Neural cell (in vitro differentiated cells): ENCODE measurements around the gene RPS6KA3. TPM values are rescaled to one million over a fixed set of nuclear protein-coding genes. Genes with fewer than 3 reads are reported as not detected.

Experiments
- H2AFZ ChIP-seq: fragments of 200-600, 300-800 bp; sonication (generic), shearing (Covaris generic); 2 replicates; pipeline ENCODE4 v1.6.0; 2014; ENCODE audit warnings: low read depth, mild to moderate bottlenecking, antibody characterized with exemption, low read length, moderate library complexity
- H3F3A ChIP-seq: fragments of 200-600 bp; shearing (Covaris generic); 2 replicates; pipeline ENCODE4 v1.6.1; 2016; ENCODE audit warnings: mild to moderate bottlenecking, moderate library complexity, mixed read lengths, antibody characterized with exemption, low read length; ENCODE audit not compliant: insufficient read depth, poor library complexity, severe bottlenecking
- H3K27ac ChIP-seq: fragments of 200-600, 300-800 bp; sonication (generic), shearing (Covaris generic); 2 replicates; pipeline ENCODE4 v1.5.1; 2014; ENCODE audit warnings: mild to moderate bottlenecking, low read length, moderate library complexity
- H3K27me3 ChIP-seq: fragments of 300-800, 200-600 bp; sonication (generic), shearing (Covaris generic); 2 replicates; pipeline ENCODE4 v1.6.0; 2014; ENCODE audit warnings: mild to moderate bottlenecking, low read depth, low read length, moderate library complexity; ENCODE audit not compliant: insufficient read depth
- H3K36me3 ChIP-seq: fragments of 300-800, 200-600 bp; sonication (generic), shearing (Covaris generic); 2 replicates; pipeline ENCODE4 v1.5.1; 2014; ENCODE audit warnings: mild to moderate bottlenecking, antibody characterized with exemption, low read length, moderate library complexity; ENCODE audit not compliant: insufficient read depth
- H3K4me2 ChIP-seq: fragments of 300-800, 200-600 bp; sonication (generic), shearing (Covaris generic); 2 replicates; pipeline ENCODE4 v1.6.0; 2014; ENCODE audit warnings: mild to moderate bottlenecking, low read length
- H3K4me3 ChIP-seq: fragments of 300-800, 200-600 bp; sonication (generic), shearing (Covaris generic); 2 replicates; pipeline ENCODE4 v1.5.1; 2014; ENCODE audit warnings: mild to moderate bottlenecking, low read length, moderate library complexity
- H3K79me2 ChIP-seq: fragments of 200-600 bp; shearing (Covaris generic); replicated peaks from 2 replicates; pipeline ENCODE4 v1.6.0; 2014; ENCODE audit warnings: mild to moderate bottlenecking, low read length, moderate library complexity; ENCODE audit not compliant: insufficient read depth
- H3K9ac ChIP-seq: fragments of 300-800, 200-600 bp; sonication (generic), shearing (Covaris generic); 2 replicates; pipeline ENCODE4 v1.6.1; 2016; ENCODE audit warnings: mild to moderate bottlenecking, low read length, mixed read lengths
- H3K9me2 ChIP-seq: fragments of 200-600 bp; shearing (Covaris generic); 2 replicates; pipeline ENCODE4 v1.6.1; 2016; ENCODE audit warnings: mild to moderate bottlenecking, low read length, mixed read lengths; ENCODE audit not compliant: insufficient read depth
- H3K9me3 ChIP-seq: fragments of 200-600, 300-800 bp; sonication (generic), shearing (Covaris generic); 2 replicates; pipeline ENCODE4 v1.6.1; 2016; ENCODE audit warnings: mild to moderate bottlenecking, mixed run types, low read length, moderate library complexity, mixed read lengths
- H4K20me1 ChIP-seq: fragments of 200-600 bp; shearing (Covaris generic); 2 replicates; pipeline ENCODE4 v1.6.1; 2016; ENCODE audit warnings: mild to moderate bottlenecking, mixed run types; ENCODE audit not compliant: insufficient read depth
- CTCF ChIP-seq: fragments of 450-650 bp; IDR thresholded peaks from 2 replicates; pipeline ENCODE4 v1.5.1; 2014; ENCODE audit warnings: antibody characterized with exemption, mild to moderate bottlenecking, moderate library complexity; ENCODE audit not compliant: poor library complexity, severe bottlenecking
- EP300 ChIP-seq: fragments of 450-650 bp; conservative IDR thresholded peaks from 2 replicates; pipeline ENCODE4 v1.6.1; 2014; ENCODE audit warnings: antibody characterized with exemption, mild to moderate bottlenecking, moderate library complexity; ENCODE audit not compliant: poor library complexity, severe bottlenecking
- EZH2 ChIP-seq: fragments of 200-600, 300-800 bp; shearing (Covaris generic), sonication (generic); IDR thresholded peaks from 2 replicates; pipeline ENCODE4 v1.6.1; 2014; ENCODE audit warnings: antibody characterized with exemption, low read length, borderline replicate concordance, mild to moderate bottlenecking; ENCODE audit not compliant: insufficient read depth, poor library complexity, severe bottlenecking
- MXI1 ChIP-seq: fragments of 450-650 bp; conservative IDR thresholded peaks from 2 replicates; pipeline ENCODE4 v1.6.1; 2014; ENCODE audit warnings: antibody characterized with exemption, mild to moderate bottlenecking; ENCODE audit not compliant: poor library complexity, severe bottlenecking
- POLR2AphosphoS5 ChIP-seq: IDR thresholded peaks from 2 replicates; pipeline ENCODE4 v1.6.1; 2012
- RAD21 ChIP-seq: fragments of 450-650 bp; conservative IDR thresholded peaks from 2 replicates; pipeline ENCODE4 v1.6.1; 2014; ENCODE audit warnings: antibody characterized with exemption, mild to moderate bottlenecking, moderate library complexity
- REST ChIP-seq: IDR thresholded peaks from 2 replicates; pipeline ENCODE4 v1.6.1; 2012; ENCODE audit warnings: borderline replicate concordance
- SMC3 ChIP-seq: fragments of 450-650 bp; conservative IDR thresholded peaks from 2 replicates; pipeline ENCODE4 v1.6.1; 2014; ENCODE audit warnings: antibody characterized with exemption, mild to moderate bottlenecking, moderate library complexity; ENCODE audit not compliant: poor library complexity
- polyA plus RNA-seq: library from polyadenylated mRNA; depleted of rRNA; stranded (reverse); fragments of >200 nt; gene quantifications from 2 replicates; pipeline ENCODE4 v1.2.3, GENCODE V29; 2014

Gene RPS6KA3
- polyA plus RNA-seq, 1 donor from 2014 or later = 16.5 TPM

- H3K9me3 ChIP-seq = no peaks in the 10 kb centered on the region
- H4K20me1 ChIP-seq = no peaks in the 10 kb centered on the region
- H3K27ac ChIP-seq = no peak overlapping the region
- H3K4me3 ChIP-seq = peak overlapping the region; percentile 78
- H3K27me3 ChIP-seq = peaks cover 8% of the 10 kb centered on the region
- H3K36me3 ChIP-seq = no peaks in the 10 kb centered on the region
- H2AFZ ChIP-seq = no peak overlapping the region
- H3K4me2 ChIP-seq = peak overlapping the region; percentile 2
- TF ChIP-seq EP300 = no peak
- TF ChIP-seq POLR2AphosphoS5 = no peak
- TF ChIP-seq MXI1 = peak; percentile 20
- no peak for TF ChIP-seq RAD21
- TF ChIP-seq EZH2 = no peak
- no peak for TF ChIP-seq REST
- peak overlapping the region; percentile 63 for H3K9ac ChIP-seq
- peaks cover 26% of the 10 kb centered on the region for H3K79me2 ChIP-seq
- no peaks in the 10 kb centered on the region for H3K9me2 ChIP-seq
- no peaks in the 10 kb centered on the region for H3F3A ChIP-seq
Observed at GRCh38 chrX:20265726-20266681, 705 bp downstream of the RPS6KA3 start.

GRCh38 chrX:20265221-20265725, 1.4 kb downstream of the RPS6KA3 start:
- Histone ChIP-seq H3F3A (no peaks in the 10 kb centered on the region), H2AFZ (no peak overlapping the region)

More at GRCh38 chrX:20265221-20265725, 1.4 kb downstream of the RPS6KA3 start:
- H4K20me1 ChIP-seq = no peaks in the 10 kb centered on the region
- H3K27me3 ChIP-seq = peaks cover 8% of the 10 kb centered on the region
- peaks cover 26% of the 10 kb centered on the region for H3K79me2 ChIP-seq
- H3K4me2 ChIP-seq = peak overlapping the region; percentile 62
- no peaks in the 10 kb centered on the region for H3K9me2 ChIP-seq
- no peaks in the 10 kb centered on the region for H3K9me3 ChIP-seq
- no peak for TF ChIP-seq SMC3
- no peak for TF ChIP-seq RAD21
- TF ChIP-seq CTCF = peak; percentile 21
- no peak for TF ChIP-seq REST
- TF ChIP-seq EP300 = no peak
- no peak for TF ChIP-seq EZH2
- H3K9ac ChIP-seq = peak overlapping the region; percentile 63
- no peaks in the 10 kb centered on the region for H3K36me3 ChIP-seq
- no peak overlapping the region for H3K27ac ChIP-seq
- peak overlapping the region; percentile 78 for H3K4me3 ChIP-seq
